Measurements from ENCODE around the gene KLHDC10. TPM values are rescaled to one million over a fixed set of nuclear protein-coding genes. Genes with fewer than 3 reads are reported as not detected.

KLHDC10 gene
- total RNA-seq, 1 experiment from 2014 or later = 17.8 TPM

DNA sequence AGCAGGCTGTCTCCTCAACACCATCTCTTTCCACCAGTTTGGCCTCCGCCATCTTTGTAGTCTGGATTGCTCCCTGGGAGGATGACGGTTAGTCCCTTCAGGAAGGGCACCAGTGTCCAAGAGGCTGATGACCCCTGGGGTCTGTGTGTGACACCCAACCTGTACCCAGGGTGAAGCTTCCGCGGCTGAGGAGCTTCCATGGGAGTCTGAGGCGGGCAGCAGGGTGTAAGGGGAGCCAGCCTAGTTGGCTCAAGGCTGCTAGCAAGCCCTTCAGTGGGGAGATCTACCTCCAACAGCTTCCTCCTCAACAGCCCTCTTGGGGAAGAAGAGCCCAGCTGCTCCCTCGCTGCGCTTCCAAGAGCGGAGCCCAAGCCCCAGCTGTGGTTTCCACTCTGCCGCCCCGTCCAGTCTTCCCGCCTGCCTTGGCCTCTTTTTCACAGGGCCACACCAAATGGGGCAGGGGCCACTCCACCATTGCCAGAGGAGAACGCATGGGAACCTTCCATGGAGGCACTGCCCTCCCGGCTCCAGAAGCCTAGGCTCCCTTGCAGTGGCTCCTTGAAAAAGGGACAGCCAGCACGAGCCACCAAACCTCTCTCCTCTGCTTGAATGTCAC is 77.5 kb downstream of the KLHDC10 start:
- DNase-seq (ENCODE audit: low read depth) = no peak
- in situ Hi-C loops (cut with HindIII; ENCODE audit: low pct_unique_long_range_greater_than_20kb, low sequenced_read_pairs) = no loop called here

DNA sequence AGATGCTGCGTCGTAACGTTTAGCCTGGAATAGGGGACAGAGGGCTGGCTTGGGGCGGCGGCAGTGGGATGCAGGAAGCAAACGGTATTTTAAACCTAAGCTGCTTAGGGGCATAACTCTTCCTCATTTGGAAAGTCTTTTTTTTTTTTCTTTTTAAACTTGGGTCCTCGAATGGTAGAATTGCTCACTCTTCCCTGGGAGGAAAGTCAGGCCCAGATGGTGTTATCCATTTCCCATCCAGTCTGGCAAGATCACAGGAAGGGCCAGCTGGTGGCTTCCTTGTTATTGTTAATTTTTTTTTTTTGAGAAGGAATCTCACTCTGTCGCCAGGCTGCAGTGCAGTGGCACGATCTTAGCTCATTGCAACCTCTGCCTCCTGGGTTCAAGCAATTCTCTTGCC is 78.2 kb downstream of the KLHDC10 start:
- DNase-seq (ENCODE audit: low read depth) = no peak
- in situ Hi-C loops (cut with HindIII; ENCODE audit: low pct_unique_long_range_greater_than_20kb, low sequenced_read_pairs) = no loop called here

DNA sequence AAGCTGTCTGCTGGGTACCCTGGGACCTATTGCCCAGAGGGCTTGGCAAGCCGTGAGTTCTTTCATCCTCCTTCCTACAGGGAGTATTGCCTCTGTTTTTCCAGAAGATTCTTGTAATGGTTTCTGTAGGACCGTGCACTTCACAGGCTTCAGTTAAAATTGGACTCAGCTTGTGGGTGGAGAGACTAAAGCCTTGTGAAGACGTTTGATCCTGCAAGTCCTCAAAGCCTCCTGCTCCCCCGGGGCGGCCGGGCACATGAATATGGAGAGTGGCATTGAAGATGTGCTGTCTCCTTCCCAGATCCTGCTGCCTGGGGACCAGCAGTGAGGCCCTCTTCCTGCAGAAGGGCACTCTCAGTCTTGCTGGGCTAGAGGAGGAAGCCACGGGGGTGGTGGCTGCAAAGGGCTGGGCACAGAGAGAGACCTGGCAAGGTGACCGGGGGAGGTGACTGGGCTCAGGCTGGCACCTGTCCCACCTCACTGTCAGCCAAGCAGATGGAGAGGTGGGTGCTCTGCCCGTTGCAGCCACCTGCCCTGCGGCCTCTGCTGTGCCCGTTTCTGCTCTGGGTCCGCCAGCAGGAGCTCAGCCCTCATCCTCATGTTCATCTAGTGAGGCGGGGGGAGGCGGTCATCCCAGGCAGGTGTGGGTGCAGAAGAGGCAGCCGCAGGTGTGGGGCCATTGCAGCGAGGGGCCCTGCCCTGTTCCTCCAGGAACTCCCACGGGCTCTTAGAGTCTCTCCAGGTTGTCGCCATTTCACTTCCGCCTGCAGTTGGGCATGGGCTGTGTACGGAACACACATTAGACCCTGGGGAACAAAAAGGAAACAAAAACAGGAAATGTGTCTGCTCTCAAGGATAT is 79.2 kb downstream of the KLHDC10 start:
- DNase-seq (ENCODE audit: low read depth) = no peak
- in situ Hi-C loops (cut with HindIII; ENCODE audit: low pct_unique_long_range_greater_than_20kb, low sequenced_read_pairs) = no loop called here

DNA sequence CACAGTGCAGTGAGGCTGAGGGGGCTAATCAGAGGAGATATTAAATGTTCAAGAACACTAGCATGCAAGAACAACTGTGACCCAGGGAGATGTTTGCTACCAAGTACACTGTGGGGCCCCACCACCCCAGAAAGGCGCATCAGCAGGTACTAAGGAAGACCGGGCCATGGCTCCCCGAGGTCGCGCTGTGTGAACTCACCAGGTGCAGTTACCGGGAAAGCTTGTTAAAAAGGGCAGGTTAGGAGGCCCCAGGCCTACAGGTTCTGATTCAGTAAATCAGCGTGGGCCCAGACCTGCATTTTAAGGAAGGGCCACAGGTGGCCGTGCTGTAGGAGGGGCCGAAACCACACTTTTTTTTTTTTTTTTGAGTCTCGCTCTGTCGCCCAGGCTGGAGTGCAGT is 80.3 kb downstream of the KLHDC10 start:
- DNase-seq (ENCODE audit: low read depth) = no peak
- in situ Hi-C loops (cut with HindIII; ENCODE audit: low pct_unique_long_range_greater_than_20kb, low sequenced_read_pairs) = no loop called here

DNA sequence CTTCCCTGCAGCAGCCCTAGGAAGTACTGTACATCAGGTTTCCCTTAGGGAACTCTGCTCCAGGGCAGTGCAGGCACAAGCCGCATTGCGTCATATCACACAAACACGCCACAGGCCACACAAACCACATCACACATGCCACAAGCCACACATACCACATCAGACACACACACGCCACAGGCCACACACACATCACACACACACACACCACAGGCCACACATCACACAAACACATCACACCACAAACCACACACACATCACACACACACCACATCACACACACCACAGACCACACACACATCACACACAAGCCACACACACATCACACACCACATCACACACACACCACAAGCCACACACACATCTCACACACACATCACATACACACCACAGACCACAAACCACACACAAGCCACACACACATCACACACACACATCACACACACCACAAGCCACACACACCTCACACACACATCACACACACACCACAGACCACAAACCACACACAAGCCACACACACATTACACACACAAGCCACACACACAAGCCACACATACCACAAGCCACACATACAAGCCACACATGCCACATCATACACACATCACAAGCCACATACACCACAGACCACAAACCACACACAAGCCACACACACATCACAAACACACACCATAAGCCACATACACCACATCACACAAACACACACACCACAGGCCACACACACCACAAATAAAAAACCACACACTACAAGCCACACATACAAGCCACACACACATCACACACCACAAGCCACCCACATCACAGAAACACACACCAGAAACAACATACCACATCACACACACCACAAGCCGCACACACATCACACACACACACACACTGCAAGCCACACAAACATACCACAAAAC is 81.5 kb downstream of the KLHDC10 start:
- no peak for DNase-seq (ENCODE audit: low read depth)
- in situ Hi-C loops (cut with HindIII; ENCODE audit: low pct_unique_long_range_greater_than_20kb, low sequenced_read_pairs) = no loop called here

DNA sequence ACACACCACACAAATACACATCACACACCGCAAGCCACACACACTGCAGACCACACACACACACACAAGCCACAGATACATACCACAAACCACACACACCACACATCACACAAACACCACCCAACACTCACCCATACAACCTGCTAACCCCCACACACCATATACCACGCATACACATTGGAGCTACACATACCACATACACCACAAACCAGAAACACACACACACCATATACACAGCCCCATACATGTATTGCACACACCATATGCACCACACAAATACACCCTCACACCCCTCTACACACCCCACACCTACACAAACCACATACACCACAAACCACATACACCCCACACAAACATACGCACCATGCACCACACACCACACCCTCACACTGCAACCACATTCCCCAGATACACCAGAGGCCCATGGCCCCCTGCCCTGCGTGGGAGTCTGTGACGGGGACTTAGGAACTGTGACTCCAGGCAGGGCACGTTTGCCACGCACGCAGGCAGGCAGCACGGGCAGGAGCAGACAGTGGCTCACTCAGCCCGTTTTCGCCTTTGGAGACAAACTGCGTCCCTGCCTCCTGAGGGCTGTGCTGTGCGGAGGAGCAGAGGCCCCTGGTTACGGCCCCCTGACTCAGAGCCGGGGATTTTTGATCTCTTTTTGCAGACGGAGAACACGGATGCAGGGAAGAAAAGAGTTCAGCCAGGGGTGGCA is 82.3 kb downstream of the KLHDC10 start:
- in situ Hi-C loops (cut with HindIII; ENCODE audit: low pct_unique_long_range_greater_than_20kb, low sequenced_read_pairs) = no loop called here
- DNase-seq (ENCODE audit: low read depth) = no peak

DNA sequence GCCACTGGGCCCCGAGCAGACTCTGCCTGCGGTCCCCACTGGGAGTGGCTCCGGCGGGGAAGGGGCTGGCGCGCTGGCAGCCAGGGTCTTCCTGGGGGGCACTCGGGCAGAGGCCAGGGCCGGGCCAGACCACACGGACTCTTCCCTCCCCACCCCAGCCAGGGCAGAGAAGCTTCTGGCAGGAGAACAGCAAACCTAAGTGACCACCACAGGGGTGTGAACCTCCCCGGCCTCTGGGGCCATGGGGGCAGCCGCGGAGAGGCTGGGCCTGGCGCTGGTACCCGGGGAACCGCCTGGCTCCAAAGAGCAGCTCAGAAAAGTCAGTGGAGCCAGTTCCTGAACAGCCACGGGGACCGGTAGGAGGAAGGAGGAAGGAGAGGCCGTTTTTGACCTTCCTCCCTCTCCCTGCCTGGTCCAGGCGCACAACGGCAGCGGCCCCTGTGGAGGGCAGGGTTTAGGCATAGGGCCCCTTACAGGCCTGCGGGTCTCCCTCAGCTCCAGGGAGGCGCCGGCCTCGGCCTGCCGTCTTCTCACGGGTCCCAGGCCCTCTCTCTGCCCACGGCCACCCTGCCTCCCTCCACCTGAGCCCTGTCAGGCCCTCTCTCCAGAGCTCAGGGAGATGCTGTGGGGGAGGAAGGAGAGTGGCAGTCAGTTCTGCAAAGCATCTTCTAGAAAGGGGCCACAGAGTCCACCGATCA is 83.0 kb downstream of the KLHDC10 start:
- in situ Hi-C loops (cut with HindIII; ENCODE audit: low pct_unique_long_range_greater_than_20kb, low sequenced_read_pairs) = no loop called here

DNA sequence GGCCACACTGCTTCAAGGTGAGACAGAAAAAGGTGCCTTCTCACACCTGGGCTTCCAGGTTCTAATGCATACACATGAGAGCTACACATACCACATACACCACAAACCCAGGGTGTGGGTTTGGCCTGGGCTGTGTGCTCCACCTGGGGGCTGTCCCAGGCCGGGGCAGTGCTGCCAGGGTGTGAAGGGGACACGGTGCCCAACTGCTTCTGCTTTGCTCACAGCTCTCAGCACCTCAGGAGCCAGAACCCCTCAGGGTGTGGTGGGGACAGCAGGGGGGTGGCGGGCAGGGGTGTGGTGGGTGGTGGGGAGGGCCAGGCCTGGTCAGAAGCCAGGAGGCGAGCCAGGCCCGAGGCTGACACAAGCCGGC is 83.8 kb downstream of the KLHDC10 start:
- in situ Hi-C loops (cut with HindIII; ENCODE audit: low pct_unique_long_range_greater_than_20kb, low sequenced_read_pairs) = no loop called here
- DNase-seq (ENCODE audit: low read depth) = no peak

More for the DNA sequence above, 83.0 kb downstream of the KLHDC10 start:
- DNase-seq (ENCODE audit: low read depth) = no peak

DNA sequence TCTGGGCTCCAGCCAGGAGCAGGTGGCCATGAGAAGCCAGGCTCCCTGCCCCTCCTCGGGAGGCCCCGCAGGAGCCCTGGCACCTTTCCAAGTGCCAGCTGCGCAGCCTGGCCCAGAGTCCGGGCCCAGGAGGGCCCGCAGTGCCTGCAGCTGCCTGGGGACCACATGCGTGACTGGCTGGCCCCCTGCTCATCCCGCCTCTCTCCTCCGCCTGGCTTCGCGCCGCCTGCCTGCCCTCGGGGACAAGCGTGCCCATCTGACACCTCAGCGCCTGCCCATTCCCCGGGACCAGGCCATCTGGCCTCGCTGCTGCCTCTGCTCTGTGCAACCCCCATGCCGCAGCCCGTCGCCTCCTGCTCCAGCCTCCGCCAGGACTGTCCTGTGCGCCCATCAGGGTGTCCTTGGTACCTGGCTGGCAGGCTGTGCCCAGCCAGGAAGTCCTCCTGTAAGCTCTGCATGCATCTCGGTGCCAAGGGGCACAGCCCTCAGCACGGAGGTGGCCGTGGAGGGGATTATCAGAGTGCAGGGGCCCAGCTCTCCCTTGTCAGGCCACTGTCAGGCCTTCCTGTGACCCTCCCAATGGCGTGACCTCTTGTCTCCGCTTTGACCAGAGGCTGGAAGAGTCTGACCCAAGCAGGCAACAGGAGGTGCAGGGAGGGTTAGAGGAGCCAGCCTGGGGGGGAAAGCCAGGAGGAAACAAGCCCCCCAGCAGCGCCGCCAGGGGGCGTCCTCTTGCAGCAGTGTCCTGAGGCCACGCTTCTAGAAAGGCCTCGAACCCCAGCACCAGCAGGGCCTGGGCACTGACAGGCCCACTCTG is 84.4 kb downstream of the KLHDC10 start:
- no peak for DNase-seq (ENCODE audit: low read depth)
- in situ Hi-C loops (cut with HindIII; ENCODE audit: low pct_unique_long_range_greater_than_20kb, low sequenced_read_pairs) = no loop called here

DNA sequence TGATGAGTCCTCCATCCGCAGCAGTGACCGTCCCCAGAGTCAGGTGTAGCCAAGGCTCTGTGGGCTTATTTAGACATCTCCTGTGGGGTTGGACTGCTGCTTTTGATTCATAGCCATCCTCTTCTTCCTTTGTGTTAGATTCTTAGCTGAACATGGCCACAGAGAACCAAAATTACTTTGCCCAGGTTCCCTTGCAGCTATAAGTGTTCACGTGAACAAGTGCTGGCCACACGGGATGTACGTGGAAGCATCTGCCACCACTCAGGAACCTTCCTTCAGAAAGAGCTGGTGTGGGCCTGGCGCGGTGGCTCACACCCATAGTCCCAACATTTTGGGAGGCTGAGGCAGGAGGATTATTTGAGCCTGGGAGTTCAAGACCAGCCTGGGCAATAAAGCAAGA is 85.8 kb downstream of the KLHDC10 start:
- DNase-seq (ENCODE audit: low read depth) = no peak
- in situ Hi-C loops (cut with HindIII; ENCODE audit: low pct_unique_long_range_greater_than_20kb, low sequenced_read_pairs) = no loop called here

DNA sequence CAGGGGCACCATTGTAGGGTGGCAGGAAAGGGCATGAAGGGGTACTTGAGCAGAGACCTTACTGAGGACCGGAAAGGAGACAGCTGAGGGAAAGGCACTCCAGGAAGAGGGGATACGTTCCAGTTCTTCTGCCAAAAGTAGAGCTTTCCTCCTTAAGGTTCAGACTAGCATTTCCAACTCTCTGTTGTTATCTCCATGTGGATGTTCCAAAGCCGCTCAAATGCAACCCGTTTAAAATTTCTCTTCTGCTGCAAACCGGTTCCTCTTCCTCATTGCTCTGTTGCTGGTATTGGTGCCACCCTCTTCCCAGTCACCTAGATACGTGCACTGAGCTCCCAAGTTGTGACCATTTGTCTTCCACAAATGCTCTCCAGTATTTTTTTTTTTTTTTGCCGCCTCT is 87.4 kb downstream of the KLHDC10 start:
- DNase-seq (ENCODE audit: low read depth) = no peak
- in situ Hi-C loops (cut with HindIII; ENCODE audit: low pct_unique_long_range_greater_than_20kb, low sequenced_read_pairs) = no loop called here

DNA sequence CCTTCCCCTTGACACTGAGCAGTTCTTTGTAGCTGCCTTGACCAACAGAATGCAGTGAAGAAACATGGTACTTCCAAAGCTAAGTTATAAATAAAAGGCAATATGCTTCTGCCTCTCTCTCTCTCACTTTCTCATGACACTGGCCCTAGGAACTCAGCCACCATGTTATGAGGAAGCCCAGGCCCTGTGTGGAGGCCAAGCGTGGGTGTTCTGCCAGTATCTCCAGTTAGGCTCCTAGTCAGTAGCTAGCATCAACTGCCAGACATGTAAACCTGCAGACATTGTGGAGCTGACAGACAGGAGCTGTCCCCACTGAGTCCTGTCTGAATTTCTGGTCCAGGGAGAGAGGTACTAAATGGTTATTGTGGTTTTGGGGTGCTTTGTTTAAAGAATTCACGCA is 89.7 kb downstream of the KLHDC10 start:
- DNase-seq (ENCODE audit: low read depth) = no peak
- in situ Hi-C loops (cut with HindIII; ENCODE audit: low pct_unique_long_range_greater_than_20kb, low sequenced_read_pairs) = no loop called here

DNA sequence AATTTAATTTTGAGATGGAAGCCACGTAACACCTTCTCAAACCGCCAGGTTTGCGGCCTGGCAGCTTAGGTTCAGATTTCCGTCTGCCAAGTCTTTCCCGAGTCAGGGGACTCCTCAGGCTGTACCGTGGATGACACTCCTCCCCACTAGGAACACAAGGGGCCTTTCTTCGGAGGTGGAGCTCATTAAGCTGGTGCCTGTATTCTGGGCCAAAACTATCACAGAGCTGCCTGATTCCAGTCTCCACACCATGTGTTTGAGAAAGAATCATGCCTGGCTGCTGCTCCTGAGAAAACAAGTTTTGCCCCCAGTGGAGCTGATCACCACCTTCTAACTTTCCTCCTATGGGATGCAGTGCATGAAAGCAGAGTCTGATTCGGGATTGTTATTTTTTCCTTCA is 90.1 kb downstream of the KLHDC10 start:
- DNase-seq (ENCODE audit: low read depth) = no peak
- in situ Hi-C loops (cut with HindIII; ENCODE audit: low pct_unique_long_range_greater_than_20kb, low sequenced_read_pairs) = no loop called here

DNA sequence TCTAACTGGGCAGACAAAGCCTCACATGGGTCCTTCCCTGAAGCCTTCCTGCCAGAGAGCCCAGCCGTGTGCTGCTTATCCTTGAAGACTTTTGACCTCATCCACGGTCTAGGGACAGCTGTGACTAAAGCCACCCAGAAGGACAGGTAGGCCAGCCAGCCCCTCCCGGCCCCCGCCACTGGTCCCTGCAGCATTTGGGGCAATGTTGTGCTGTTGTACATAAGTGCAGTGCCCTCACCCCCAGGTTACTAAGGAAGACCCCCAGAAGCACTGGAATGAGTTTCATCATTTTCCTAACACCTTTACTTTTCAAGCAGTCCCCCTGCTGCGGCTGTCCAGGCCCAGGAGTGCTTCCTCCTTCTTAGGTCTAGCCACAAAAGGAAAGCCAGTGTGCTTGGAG is 91.9 kb downstream of the KLHDC10 start:
- DNase-seq (ENCODE audit: low read depth) = no peak
- in situ Hi-C loops (cut with HindIII; ENCODE audit: low pct_unique_long_range_greater_than_20kb, low sequenced_read_pairs) = no loop called here

DNA sequence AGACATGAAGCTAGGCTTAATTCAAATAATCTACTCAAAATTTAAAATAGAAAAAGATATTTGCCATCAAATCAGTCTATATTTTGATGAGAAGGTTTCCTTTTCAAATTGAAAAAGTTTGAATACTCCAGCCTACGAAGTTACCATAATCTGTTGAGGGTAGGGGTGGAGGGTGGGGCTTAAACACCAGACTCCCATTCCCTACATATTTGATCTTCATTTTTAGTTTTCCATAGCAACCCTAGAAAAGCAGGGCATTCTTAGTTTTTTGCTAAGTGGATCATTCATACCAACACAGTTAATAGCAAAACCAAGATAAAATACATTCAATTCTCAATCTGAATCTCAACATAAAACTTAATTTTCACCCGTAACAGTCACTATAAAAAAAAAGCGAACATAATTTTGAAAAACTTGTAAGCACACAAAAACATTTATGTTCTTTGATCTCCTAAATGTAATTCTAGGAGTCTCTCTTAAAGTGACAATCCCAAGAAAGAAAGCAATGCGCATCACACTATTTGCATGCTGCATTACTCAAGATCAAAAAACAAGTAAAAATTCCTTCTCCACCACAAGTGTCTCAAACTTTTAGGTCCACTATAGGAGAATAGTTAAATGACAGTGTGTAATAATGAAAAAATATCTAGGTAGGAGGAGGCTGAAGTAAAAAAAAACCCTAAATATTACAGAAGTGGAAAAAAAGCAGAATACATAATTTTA is 104.1 kb downstream of the KLHDC10 start:
- DNase-seq (ENCODE audit: low read depth) = no peak
- in situ Hi-C loops (cut with HindIII; ENCODE audit: low pct_unique_long_range_greater_than_20kb, low sequenced_read_pairs) = no loop called here

DNA sequence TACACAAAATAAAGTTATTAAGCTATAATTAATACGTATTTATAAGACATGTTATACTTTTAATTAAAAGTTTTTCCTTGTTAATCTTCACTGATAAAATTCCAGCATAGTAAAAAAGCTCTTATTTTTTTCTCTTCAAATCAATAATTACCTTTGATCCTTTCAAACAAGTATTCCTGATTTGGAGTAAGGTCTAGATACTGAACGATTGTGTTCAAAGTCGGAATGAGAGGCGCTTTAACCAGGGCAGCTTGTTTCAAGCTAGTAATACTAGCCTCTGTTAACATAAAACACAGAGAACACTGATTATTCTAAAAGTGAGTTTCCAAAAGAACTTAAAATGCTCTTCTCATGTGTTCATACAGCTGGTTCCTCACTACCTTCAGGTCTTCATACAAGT is 107.9 kb downstream of the KLHDC10 start:
- DNase-seq (ENCODE audit: low read depth) = no peak
- in situ Hi-C loops (cut with HindIII; ENCODE audit: low pct_unique_long_range_greater_than_20kb, low sequenced_read_pairs) = no loop called here

DNA sequence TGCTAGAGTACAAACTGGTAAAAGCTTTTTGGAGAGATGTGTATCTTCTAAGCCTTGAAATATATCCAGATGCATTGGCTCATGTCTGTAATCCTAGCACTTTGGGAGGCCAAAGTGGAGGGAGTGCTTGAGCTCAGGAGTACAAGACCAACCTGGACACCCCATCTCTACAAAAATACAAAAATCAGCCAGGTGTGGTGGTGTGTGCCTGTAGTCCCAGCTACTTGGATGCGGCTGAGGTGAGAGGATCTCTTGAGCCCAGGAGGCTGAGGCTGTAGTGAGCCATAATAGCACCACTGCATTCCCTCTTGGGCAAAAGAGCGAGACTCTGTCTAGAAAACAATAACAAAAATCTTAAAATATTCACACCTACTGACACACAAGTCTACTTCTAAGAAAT is 109.3 kb downstream of the KLHDC10 start:
- no peak for DNase-seq (ENCODE audit: low read depth)
- in situ Hi-C loops (cut with HindIII; ENCODE audit: low pct_unique_long_range_greater_than_20kb, low sequenced_read_pairs) = no loop called here
